CD14-positive monocyte (primary cell): ENCODE measurements around the gene NDUFS6. TPM values are rescaled to one million over a fixed set of nuclear protein-coding genes. Genes with fewer than 3 reads are reported as not detected.

ENCODE experiments used
- DNase-seq, 3 donors: peaks; one replicate each; pipeline ENCODE4 v3.0.0-alpha.2; 2011 to 2022
- H2AFZ ChIP-seq: 2 replicates; pipeline ENCODE4 v1.6.0; 2012; ENCODE audit warnings: mild to moderate bottlenecking, low read depth, low read length, inconsistent platforms; ENCODE audit not compliant: insufficient read depth, poor library complexity, severe bottlenecking
- H3K27ac ChIP-seq, 2 donors: 1 replicate in 1 of 2; 2 replicates in 1 of 2; pipeline ENCODE4 v1.5.1; 2012 to 2013; ENCODE audit warnings: low read length in 2 of 2, control low read depth in 1 of 2, inconsistent platforms in 1 of 2, low read depth in 1 of 2, mild to moderate bottlenecking in 1 of 2
- H3K27me3 ChIP-seq, 2 donors: one replicate each; pipeline versions ENCODE4 v1.6.0 to v1.6.1; 2011 to 2013; ENCODE audit warnings: low read length in 2 of 2; ENCODE audit not compliant: control insufficient read depth in 2 of 2, insufficient read depth in 2 of 2
- H3K36me3 ChIP-seq, 2 donors: replicated peaks in 1 of 2; 1 replicate in 1 of 2; 2 replicates in 1 of 2; pipeline versions ENCODE4 v1.5.1 to v1.6.1; 2012 to 2013; ENCODE audit warnings: low read length in 2 of 2, control low read depth in 1 of 2, inconsistent platforms in 1 of 2, mild to moderate bottlenecking in 1 of 2; ENCODE audit not compliant: insufficient read depth in 2 of 2, control insufficient read depth in 1 of 2
- H3K4me1 ChIP-seq, 2 donors: 1 replicate in 1 of 2; 2 replicates in 1 of 2; pipeline versions ENCODE4 v1.5.1 to v1.6.1; 2012 to 2013; ENCODE audit warnings: low read length in 2 of 2, control low read depth in 1 of 2, inconsistent platforms in 1 of 2, mild to moderate bottlenecking in 1 of 2, moderate library complexity in 1 of 2; ENCODE audit not compliant: insufficient read depth in 2 of 2, control insufficient read depth in 1 of 2
- H3K4me2 ChIP-seq: replicated peaks from 2 replicates; pipeline ENCODE3; 2012; ENCODE audit warnings: low read length, moderate library complexity, mild to moderate bottlenecking; ENCODE audit not compliant: poor library complexity, severe bottlenecking; ENCODE audit errors: extremely low read depth
- H3K4me3 ChIP-seq, 3 experiments: fragments of 200-600 bp in 1 of 3; sonication (generic) in 1 of 3; replicated peaks in 1 of 3; 1 replicate in 2 of 3; 2 replicates in 1 of 3; pipeline ENCODE4 v1.5.1; 2011 to 2013; ENCODE audit warnings: low read length in 3 of 3, mild to moderate bottlenecking in 3 of 3, control low read depth in 2 of 3, low read depth in 2 of 3, inconsistent platforms in 1 of 3, moderate library complexity in 1 of 3
- H3K79me2 ChIP-seq: 2 replicates; pipeline ENCODE4 v1.6.0; 2012; ENCODE audit warnings: mild to moderate bottlenecking, control low read depth, inconsistent platforms, low read length, moderate library complexity; ENCODE audit not compliant: insufficient read depth
- H3K9ac ChIP-seq: 2 replicates; pipeline ENCODE4 v1.6.0; 2017; ENCODE audit warnings: low read length, mild to moderate bottlenecking; ENCODE audit not compliant: insufficient read depth, poor library complexity, severe bottlenecking
- H3K9me3 ChIP-seq, 2 donors: replicated peaks in 1 of 2; 1 replicate in 1 of 2; 2 replicates in 1 of 2; pipeline versions ENCODE4 v1.5.1 to v1.6.1; 2012 to 2013; ENCODE audit warnings: low read length in 2 of 2, control low read depth in 1 of 2; ENCODE audit not compliant: control insufficient read depth in 1 of 2, insufficient read depth in 1 of 2
- H4K20me1 ChIP-seq: 2 replicates; pipeline ENCODE4 v1.6.0; 2012; ENCODE audit warnings: mild to moderate bottlenecking, low read length, control low read depth, moderate library complexity; ENCODE audit not compliant: insufficient read depth
- H3K27ac Mint-ChIP-seq, 7 donors: one replicate each; pipeline ENCODE4 v1.8.0; 2020; ENCODE audit warnings: mild to moderate bottlenecking in 7 of 7, mixed read lengths in 7 of 7, moderate library complexity in 6 of 7, inconsistent platforms in 2 of 7
- H3K27me3 Mint-ChIP-seq, 3 donors: one replicate each; pipeline ENCODE4 v1.8.0; 2021 to 2022; ENCODE audit warnings: low read depth in 3 of 3, mild to moderate bottlenecking in 3 of 3, mixed read lengths in 3 of 3, moderate library complexity in 3 of 3, inconsistent platforms in 1 of 3
- H3K36me3 Mint-ChIP-seq, 2 donors: one replicate each; pipeline ENCODE4 v1.8.0; 2020; ENCODE audit warnings: mixed read lengths in 2 of 2, inconsistent platforms in 1 of 2, mild to moderate bottlenecking in 1 of 2
- H3K4me1 Mint-ChIP-seq: one replicate; pipeline ENCODE4 v1.8.0; 2020; ENCODE audit warnings: mild to moderate bottlenecking, mixed read lengths
- H3K4me3 Mint-ChIP-seq, 2 donors: one replicate each; pipeline ENCODE4 v1.8.0; 2020; ENCODE audit warnings: mild to moderate bottlenecking in 2 of 2, mixed read lengths in 2 of 2, moderate library complexity in 1 of 2
- H3K9me3 Mint-ChIP-seq, 7 donors: one replicate each; pipeline ENCODE4 v1.8.0; 2020 to 2022; ENCODE audit warnings: mixed read lengths in 7 of 7, mild to moderate bottlenecking in 6 of 7, moderate library complexity in 6 of 7, inconsistent platforms in 2 of 7
- WGBS: methylation state at CpG from one replicate; pipeline ENCODE4 v1.1.5; 2013; ENCODE audit warnings: missing lambda C conversion rate; ENCODE audit not compliant: insufficient coverage; 5-methylcytosine and 5-hydroxymethylcytosine counted together
- intact Hi-C, 2 donors: fragments of 100-400 bp; cut with micrococcal nuclease; formaldehyde crosslinking; loops; one replicate each; pipeline versions ENCODE4 v1.15.0 to v1.15.1; 2023
- polyA plus RNA-seq, 3 donors: library from polyadenylated mRNA; depleted of rRNA in 1 of 3; unstranded in 2 of 3; stranded (reverse) in 1 of 3; fragments of 300-500 nt in 2 of 3; fragments of >200 nt in 1 of 3; fragmentation: Illumina TruSeq in 2 of 3; gene quantifications; 1 replicate in 2 of 3; 2 replicates in 1 of 3; pipeline ENCODE4 v1.2.3, GENCODE V29; 2012 to 2021
- TF ChIP-seq, protein P1 (sequence below): fragments of 200-600 bp; IDR thresholded peaks from one replicate; pipeline ENCODE4 v1.8.0; 2022; ENCODE audit warnings: antibody characterized with exemption, mild to moderate bottlenecking

NDUFS6 gene
- polyA plus RNA-seq, 3 donors = 20.5 to 62.3 (median 62.2) TPM

DNA sequence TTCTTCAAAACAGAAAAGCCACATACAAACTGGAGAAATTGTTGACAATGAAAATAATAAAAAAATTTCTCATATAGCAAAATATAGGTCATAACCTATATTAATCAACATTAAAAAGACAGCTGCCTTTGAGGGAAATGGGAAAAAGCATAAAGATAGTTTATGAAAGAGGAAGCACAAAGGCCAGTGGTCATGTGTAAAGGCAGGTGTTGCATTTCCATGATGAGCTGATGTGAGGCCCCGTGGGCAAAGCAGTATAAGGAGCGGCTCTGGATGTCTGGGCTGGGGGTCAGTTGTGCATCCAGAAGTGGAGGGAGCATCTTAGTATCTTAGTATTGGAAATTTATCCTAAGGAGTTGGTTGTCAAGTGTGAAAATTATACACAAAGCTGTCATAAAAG lies 18.3 kb downstream of the NDUFS6 start:
- H3K36me3 ChIP-seq = peaks cover 75 to 86% of the 10 kb centered on the region in 2 donors
- no peaks in the 10 kb centered on the region for H3K9me3 Mint-ChIP-seq

DNA sequence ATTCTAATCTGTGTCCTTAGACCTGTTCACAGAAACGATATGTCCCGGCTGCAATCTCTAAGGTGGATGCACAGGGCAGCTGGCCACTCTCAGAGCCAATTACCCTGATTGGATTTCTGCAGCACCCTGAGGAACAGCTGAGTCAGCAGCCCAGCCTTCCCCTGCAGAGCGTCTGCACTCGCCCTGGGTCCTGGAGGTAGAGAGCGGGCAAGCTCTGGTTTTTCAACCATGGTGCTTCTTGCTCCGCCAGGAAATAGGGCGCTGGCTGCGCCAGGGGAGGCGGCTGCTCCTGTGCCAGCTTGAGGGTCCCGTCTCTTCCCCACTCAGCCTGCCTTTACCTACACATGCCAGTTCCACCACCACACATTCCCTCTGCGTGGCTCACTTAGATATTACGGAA lies 19.2 kb downstream of the NDUFS6 start:
- H3K27ac Mint-ChIP-seq = peak overlapping the region in 1 of 7 donors; percentile 66

More for the DNA sequence above, 18.3 kb downstream of the NDUFS6 start:
- Mint-ChIP-seq H3K27ac (no peak overlapping the region), H3K4me1 (no peaks in the 10 kb centered on the region), H3K36me3 (peaks cover 87 to 97% of the 10 kb centered on the region in 2 donors), H3K27me3 (peaks cover 0 to 3% (median 1%) of the 10 kb centered on the region in 3 donors), H3K4me3 (no peak overlapping the region)
- H3K4me1 ChIP-seq = no peaks in the 10 kb centered on the region
- H3K79me2 ChIP-seq = no peaks in the 10 kb centered on the region
- H2AFZ ChIP-seq = no peak overlapping the region
- no peaks in the 10 kb centered on the region for H4K20me1 ChIP-seq
- TF ChIP-seq, protein P1, sequence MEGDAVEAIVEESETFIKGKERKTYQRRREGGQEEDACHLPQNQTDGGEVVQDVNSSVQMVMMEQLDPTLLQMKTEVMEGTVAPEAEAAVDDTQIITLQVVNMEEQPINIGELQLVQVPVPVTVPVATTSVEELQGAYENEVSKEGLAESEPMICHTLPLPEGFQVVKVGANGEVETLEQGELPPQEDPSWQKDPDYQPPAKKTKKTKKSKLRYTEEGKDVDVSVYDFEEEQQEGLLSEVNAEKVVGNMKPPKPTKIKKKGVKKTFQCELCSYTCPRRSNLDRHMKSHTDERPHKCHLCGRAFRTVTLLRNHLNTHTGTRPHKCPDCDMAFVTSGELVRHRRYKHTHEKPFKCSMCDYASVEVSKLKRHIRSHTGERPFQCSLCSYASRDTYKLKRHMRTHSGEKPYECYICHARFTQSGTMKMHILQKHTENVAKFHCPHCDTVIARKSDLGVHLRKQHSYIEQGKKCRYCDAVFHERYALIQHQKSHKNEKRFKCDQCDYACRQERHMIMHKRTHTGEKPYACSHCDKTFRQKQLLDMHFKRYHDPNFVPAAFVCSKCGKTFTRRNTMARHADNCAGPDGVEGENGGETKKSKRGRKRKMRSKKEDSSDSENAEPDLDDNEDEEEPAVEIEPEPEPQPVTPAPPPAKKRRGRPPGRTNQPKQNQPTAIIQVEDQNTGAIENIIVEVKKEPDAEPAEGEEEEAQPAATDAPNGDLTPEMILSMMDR = no peak
- no peak for DNase-seq
- H3K27ac ChIP-seq = no peak overlapping the region
- H3K4me2 ChIP-seq = no peak overlapping the region
- intact Hi-C loops = no loop called here
- H3K9me3 ChIP-seq = no peaks in the 10 kb centered on the region
- H3K9ac ChIP-seq = no peak overlapping the region
- H3K4me3 ChIP-seq = no peak overlapping the region
- no peaks in the 10 kb centered on the region for H3K27me3 ChIP-seq
- WGBS = 73% methylated on average over 2 of the region's 2 CpGs

More for the DNA sequence above, 19.2 kb downstream of the NDUFS6 start:
- Mint-ChIP-seq H3K27me3 (peaks cover 0 to 3% (median 2%) of the 10 kb centered on the region in 3 donors), H3K4me1 (no peaks in the 10 kb centered on the region), H3K9me3 (no peaks in the 10 kb centered on the region), H3K36me3 (peaks cover 78 to 94% of the 10 kb centered on the region in 2 donors), H3K4me3 (no peak overlapping the region)
- intact Hi-C loops = no loop called here
- Histone ChIP-seq H3K4me3 (no peak overlapping the region), H3K36me3 (peaks cover 73 to 79% of the 10 kb centered on the region in 2 donors), H3K9me3 (no peaks in the 10 kb centered on the region), H2AFZ (no peak overlapping the region), H3K4me2 (no peak overlapping the region), H4K20me1 (no peaks in the 10 kb centered on the region), H3K4me1 (no peaks in the 10 kb centered on the region), H3K27me3 (no peaks in the 10 kb centered on the region), H3K79me2 (no peaks in the 10 kb centered on the region), H3K27ac (no peak overlapping the region), H3K9ac (no peak overlapping the region)
- WGBS = 87% methylated on average over 9 of the region's 12 CpGs
- TF ChIP-seq, protein P1 = no peak
- DNase-seq = no peak
